Measurements from ENCODE around the gene PLK5.

Gene PLK5

GRCh38 chr19:1572795-1573194 is 48.9 kb downstream of the PLK5 start:
- no peaks in the 10 kb centered on the region for H3K36me3 ChIP-seq (ENCODE audit: control insufficient read depth, low read depth, low read length)
- H3K9ac ChIP-seq (ENCODE audit: low read length) = no peak overlapping the region
- H3K4me3 ChIP-seq (ENCODE audit: low read length) = no peak overlapping the region
- H3K4me1 ChIP-seq (ENCODE audit: control insufficient read depth, low read depth, low read length) = no peaks in the 10 kb centered on the region
- H3K27me3 ChIP-seq (ENCODE audit: control insufficient read depth, insufficient read depth, low read length) = peaks cover 28% of the 10 kb centered on the region
- no peak overlapping the region for H3K27ac ChIP-seq (ENCODE audit: low read length)
- no peaks in the 10 kb centered on the region for H3K9me3 ChIP-seq (ENCODE audit: control insufficient read depth, low read depth, low read length)

GRCh38 chr19:1574354-1575136 is 50.7 kb downstream of the PLK5 start:
- H3K27ac ChIP-seq (ENCODE audit: low read length) = no peak overlapping the region
- peaks cover 5% of the 10 kb centered on the region for H3K36me3 ChIP-seq (ENCODE audit: control insufficient read depth, low read depth, low read length)
- H3K4me1 ChIP-seq (ENCODE audit: control insufficient read depth, low read depth, low read length) = no peaks in the 10 kb centered on the region
- no peak overlapping the region for H3K4me3 ChIP-seq (ENCODE audit: low read length)
- H3K9me3 ChIP-seq (ENCODE audit: control insufficient read depth, low read depth, low read length) = no peaks in the 10 kb centered on the region
- H3K9ac ChIP-seq (ENCODE audit: low read length) = no peak overlapping the region
- H3K27me3 ChIP-seq (ENCODE audit: control insufficient read depth, insufficient read depth, low read length) = peaks cover 17% of the 10 kb centered on the region

DNA sequence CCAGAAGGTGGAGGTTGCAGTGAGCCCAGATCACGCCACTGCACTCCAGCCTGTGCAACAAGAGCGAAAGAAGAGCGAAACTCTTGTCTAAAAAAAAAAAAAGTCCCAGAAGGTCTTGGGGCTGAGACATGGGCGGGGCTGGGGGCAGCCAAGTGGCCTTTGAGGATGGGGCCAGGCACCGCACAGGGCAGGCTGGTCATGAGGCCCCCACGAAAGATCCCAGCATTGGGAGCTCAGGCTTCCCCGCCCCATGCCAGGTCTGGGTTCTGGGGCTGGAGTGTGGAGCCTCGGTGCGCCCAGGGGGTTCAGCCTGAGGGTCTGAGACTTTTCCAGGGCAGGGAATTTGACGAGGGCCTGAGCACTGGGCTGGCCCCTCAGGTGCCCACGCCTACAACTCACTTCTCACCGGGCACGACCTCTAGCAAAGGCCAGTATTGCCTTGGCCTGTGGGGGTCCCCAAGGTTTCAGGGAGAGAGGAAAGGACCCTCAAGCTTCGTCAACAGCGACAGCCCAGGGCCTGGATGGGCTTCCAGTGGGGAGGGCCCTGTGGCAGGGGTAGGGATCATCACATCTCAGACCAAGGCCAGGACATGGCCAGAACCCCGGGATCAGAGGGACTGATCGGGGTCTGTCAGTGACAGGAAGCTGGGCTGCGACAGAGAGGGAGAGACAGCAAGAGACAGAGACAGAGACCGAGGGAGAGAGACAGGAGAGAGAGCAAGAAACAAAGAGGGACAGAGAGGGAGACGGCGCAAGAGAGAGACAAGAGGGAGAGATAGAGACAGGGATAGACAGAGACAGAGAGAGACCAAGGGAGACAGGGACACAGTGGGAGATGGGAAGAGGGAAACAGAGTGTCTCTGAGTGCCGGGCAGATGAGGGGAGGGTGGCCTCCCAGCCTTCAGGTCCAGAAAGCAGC is 51.7 kb downstream of the PLK5 start:
- H3K9ac ChIP-seq (ENCODE audit: low read length) = no peak overlapping the region
- H3K27me3 ChIP-seq (ENCODE audit: control insufficient read depth, insufficient read depth, low read length) = peaks cover 6% of the 10 kb centered on the region
- H3K4me3 ChIP-seq (ENCODE audit: low read length) = no peak overlapping the region
- peaks cover 15% of the 10 kb centered on the region for H3K36me3 ChIP-seq (ENCODE audit: control insufficient read depth, low read depth, low read length)
- no peak overlapping the region for H3K27ac ChIP-seq (ENCODE audit: low read length)
- no peaks in the 10 kb centered on the region for H3K9me3 ChIP-seq (ENCODE audit: control insufficient read depth, low read depth, low read length)
- no peaks in the 10 kb centered on the region for H3K4me1 ChIP-seq (ENCODE audit: control insufficient read depth, low read depth, low read length)

DNA sequence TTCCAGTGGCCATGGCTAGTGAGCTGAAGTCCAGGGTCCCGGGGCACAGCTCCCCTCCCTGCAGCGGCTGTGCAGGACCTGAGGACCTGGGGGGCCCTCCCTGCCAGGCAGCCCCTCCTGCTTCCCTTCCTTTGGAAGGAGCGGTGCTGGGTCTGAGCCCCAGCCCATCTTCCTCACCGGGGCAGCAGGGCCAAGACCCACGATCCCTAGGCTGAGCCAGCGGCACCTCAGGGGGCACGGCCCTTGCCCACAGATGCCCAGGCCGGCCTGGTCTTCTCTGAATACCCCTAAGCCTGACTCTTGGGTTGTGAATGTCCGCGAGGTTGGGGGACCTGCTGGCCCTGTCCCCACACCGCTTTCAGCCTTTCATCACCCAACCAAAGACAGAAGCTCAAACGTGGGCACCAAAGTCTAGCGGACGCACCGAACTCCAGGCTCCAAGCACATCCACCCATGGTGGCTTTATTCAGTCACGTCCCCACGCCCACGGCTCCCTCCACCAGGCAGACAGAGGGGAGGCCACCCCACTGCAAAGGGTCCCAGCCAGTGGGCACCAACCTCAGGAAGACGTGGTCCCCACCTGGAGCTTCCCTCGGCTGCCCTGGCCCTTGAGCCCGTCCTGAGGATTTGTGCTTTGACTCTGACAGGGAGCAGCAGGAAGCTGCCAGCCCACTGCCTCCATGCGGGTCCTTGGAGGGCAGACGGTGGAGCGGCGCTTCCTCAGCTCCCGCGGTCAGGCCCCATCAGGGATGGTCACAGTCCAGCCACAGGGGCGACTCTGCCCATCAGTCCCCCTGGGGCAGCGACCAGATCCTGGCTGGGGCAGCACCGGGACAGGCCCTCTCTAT is 52.6 kb downstream of the PLK5 start:
- Histone ChIP-seq H3K9ac (ENCODE audit: low read length) (no peak overlapping the region), H3K27me3 (ENCODE audit: control insufficient read depth, insufficient read depth, low read length) (no peaks in the 10 kb centered on the region), H3K9me3 (ENCODE audit: control insufficient read depth, low read depth, low read length) (no peaks in the 10 kb centered on the region), H3K4me3 (ENCODE audit: low read length) (no peak overlapping the region), H3K27ac (ENCODE audit: low read length) (no peak overlapping the region), H3K4me1 (ENCODE audit: control insufficient read depth, low read depth, low read length) (no peaks in the 10 kb centered on the region), H3K36me3 (ENCODE audit: control insufficient read depth, low read depth, low read length) (peaks cover 24% of the 10 kb centered on the region)

- Histone ChIP-seq H3K9ac (ENCODE audit: low read length) (no peak overlapping the region), H3K27me3 (ENCODE audit: control insufficient read depth, insufficient read depth, low read length) (no peaks in the 10 kb centered on the region), H3K9me3 (ENCODE audit: control insufficient read depth, low read depth, low read length) (no peaks in the 10 kb centered on the region), H3K4me1 (ENCODE audit: control insufficient read depth, low read depth, low read length) (no peaks in the 10 kb centered on the region), H3K36me3 (ENCODE audit: control insufficient read depth, low read depth, low read length) (peaks cover 30% of the 10 kb centered on the region), H3K27ac (ENCODE audit: low read length) (no peak overlapping the region), H3K4me3 (ENCODE audit: low read length) (no peak overlapping the region)
Measured at GRCh38 chr19:1577090-1577928, 53.4 kb downstream of the PLK5 start.

DNA sequence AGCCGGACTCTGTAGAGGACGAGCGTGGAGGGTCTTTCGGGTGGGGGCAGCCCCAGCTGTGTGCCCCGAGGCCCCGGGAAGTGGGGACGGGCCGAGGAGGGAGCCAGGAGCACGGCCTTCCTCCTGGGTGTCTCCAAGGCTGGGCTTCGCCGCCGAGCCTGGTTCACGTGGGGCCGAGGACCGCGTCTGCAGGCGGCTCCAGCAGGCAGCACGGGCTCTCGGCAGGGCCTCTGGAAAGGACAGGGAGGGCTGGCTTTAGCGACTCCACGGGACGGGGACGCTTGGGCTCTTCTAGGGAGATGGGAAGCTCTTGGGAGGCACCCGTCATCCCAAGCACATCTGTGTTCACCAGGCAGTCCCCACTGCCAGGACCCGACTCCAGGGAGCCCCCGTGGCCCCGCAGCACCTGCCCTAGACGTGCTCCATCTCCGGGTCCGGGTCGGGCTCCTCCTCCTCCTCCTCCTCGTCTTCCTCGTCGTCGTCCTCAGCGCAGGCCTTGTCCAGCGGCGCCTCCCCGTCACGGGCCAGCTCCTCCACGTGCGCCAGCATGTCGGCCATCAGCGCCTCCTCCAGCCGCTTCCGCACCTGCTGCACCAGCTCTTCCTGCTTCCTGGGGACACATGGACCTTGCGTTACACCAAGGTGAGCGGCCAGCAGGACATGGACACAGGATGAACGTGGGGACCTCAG is 54.2 kb downstream of the PLK5 start:
- H3K9me3 ChIP-seq (ENCODE audit: control insufficient read depth, low read depth, low read length) = no peaks in the 10 kb centered on the region
- H3K9ac ChIP-seq (ENCODE audit: low read length) = no peak overlapping the region
- peaks cover 36% of the 10 kb centered on the region for H3K36me3 ChIP-seq (ENCODE audit: control insufficient read depth, low read depth, low read length)
- H3K27ac ChIP-seq (ENCODE audit: low read length) = no peak overlapping the region
- no peaks in the 10 kb centered on the region for H3K4me1 ChIP-seq (ENCODE audit: control insufficient read depth, low read depth, low read length)
- H3K27me3 ChIP-seq (ENCODE audit: control insufficient read depth, insufficient read depth, low read length) = no peaks in the 10 kb centered on the region
- H3K4me3 ChIP-seq (ENCODE audit: low read length) = no peak overlapping the region

DNA sequence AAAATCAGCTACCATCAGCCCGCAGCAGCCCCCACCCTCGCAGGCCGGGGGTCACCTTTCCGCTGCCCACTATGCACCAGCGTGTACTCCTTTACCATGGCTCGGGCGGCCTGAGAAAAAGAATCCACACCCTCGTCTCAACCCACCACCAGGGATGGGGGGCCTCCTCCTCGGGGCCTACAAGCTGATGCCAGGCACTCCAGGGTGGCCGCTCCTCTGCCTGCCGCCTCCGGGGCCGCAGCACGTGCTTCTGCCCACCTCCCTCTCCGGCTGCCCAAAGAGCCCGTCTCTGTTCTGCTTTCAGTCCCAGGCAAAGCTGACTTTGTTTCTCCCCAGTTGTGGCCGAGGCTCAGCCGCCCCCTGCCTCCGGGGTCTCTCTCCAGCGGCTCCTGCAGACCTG is 55.3 kb downstream of the PLK5 start:
- no peaks in the 10 kb centered on the region for H3K27me3 ChIP-seq (ENCODE audit: control insufficient read depth, insufficient read depth, low read length)
- no peaks in the 10 kb centered on the region for H3K4me1 ChIP-seq (ENCODE audit: control insufficient read depth, low read depth, low read length)
- H3K9ac ChIP-seq (ENCODE audit: low read length) = no peak overlapping the region
- no peaks in the 10 kb centered on the region for H3K9me3 ChIP-seq (ENCODE audit: control insufficient read depth, low read depth, low read length)
- peaks cover 45% of the 10 kb centered on the region for H3K36me3 ChIP-seq (ENCODE audit: control insufficient read depth, low read depth, low read length)
- H3K4me3 ChIP-seq (ENCODE audit: low read length) = no peak overlapping the region
- no peak overlapping the region for H3K27ac ChIP-seq (ENCODE audit: low read length)

- Histone ChIP-seq H3K9ac (ENCODE audit: low read length) (no peak overlapping the region), H3K36me3 (ENCODE audit: control insufficient read depth, low read depth, low read length) (peaks cover 45% of the 10 kb centered on the region), H3K27ac (ENCODE audit: low read length) (no peak overlapping the region), H3K9me3 (ENCODE audit: control insufficient read depth, low read depth, low read length) (no peaks in the 10 kb centered on the region), H3K27me3 (ENCODE audit: control insufficient read depth, insufficient read depth, low read length) (no peaks in the 10 kb centered on the region), H3K4me3 (ENCODE audit: low read length) (no peak overlapping the region), H3K4me1 (ENCODE audit: control insufficient read depth, low read depth, low read length) (no peaks in the 10 kb centered on the region)
Measured at GRCh38 chr19:1580382-1580781, 56.5 kb downstream of the PLK5 start.

DNA sequence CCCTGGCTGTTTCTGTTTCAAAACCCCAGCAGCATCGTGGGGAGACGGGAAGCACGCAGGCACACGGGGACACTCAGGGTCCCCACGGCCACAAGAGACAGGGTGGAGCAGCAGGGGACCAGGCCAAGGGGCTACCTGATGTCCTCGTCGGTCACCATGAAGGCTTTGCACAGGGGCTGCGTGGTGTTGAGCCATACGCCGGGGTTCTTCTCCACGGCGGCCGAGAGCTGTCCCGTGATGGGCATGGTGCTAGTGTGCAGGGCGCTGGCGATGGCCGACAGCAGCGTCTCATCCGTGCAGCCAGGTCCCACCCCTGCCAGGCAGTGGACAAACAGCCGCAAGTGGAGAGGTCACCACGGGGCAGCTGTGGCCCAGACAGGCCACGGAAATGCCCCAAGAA is 57.1 kb downstream of the PLK5 start:
- H3K9me3 ChIP-seq (ENCODE audit: control insufficient read depth, low read depth, low read length) = no peaks in the 10 kb centered on the region
- no peak overlapping the region for H3K9ac ChIP-seq (ENCODE audit: low read length)
- no peaks in the 10 kb centered on the region for H3K27me3 ChIP-seq (ENCODE audit: control insufficient read depth, insufficient read depth, low read length)
- H3K4me3 ChIP-seq (ENCODE audit: low read length) = no peak overlapping the region
- H3K4me1 ChIP-seq (ENCODE audit: control insufficient read depth, low read depth, low read length) = no peaks in the 10 kb centered on the region
- no peak overlapping the region for H3K27ac ChIP-seq (ENCODE audit: low read length)
- H3K36me3 ChIP-seq (ENCODE audit: control insufficient read depth, low read depth, low read length) = peaks cover 45% of the 10 kb centered on the region

DNA sequence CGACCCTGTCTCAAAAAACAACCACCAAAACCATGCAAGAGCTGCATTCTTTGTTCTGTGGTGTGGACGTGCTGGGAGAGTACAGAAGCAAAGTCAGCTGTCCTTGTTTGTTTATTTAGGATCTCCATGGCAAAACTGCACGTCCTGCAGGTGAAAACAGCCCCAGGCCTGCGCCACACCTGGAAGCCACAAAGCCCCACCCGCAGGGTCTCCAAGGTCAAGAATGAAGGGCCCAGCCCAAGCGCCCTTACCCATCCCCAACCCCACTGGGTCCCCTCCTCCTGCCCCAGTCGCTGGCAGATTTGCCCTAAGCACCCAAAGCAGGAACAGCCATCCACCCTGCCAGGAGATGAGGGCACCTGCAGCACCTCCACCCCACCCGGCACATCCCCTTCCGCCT is 58.3 kb downstream of the PLK5 start:
- Histone ChIP-seq H3K36me3 (ENCODE audit: control insufficient read depth, low read depth, low read length) (peaks cover 48% of the 10 kb centered on the region), H3K4me1 (ENCODE audit: control insufficient read depth, low read depth, low read length) (no peaks in the 10 kb centered on the region), H3K4me3 (ENCODE audit: low read length) (no peak overlapping the region), H3K27me3 (ENCODE audit: control insufficient read depth, insufficient read depth, low read length) (no peaks in the 10 kb centered on the region), H3K27ac (ENCODE audit: low read length) (no peak overlapping the region), H3K9ac (ENCODE audit: low read length) (no peak overlapping the region), H3K9me3 (ENCODE audit: control insufficient read depth, low read depth, low read length) (no peaks in the 10 kb centered on the region)
